HG03575 (cell line): Measurements from ENCODE around the gene CIAO3.

ENCODE experiments used
- ATAC-seq: cut with Tn5 transposase; IDR thresholded peaks from one replicate; pipeline ENCODE4 v1.9.1; 2021; ENCODE audit not compliant: unreplicated experiment, insufficient number of reproducible peaks, low FRiP score; ENCODE audit errors: extremely low read depth

CIAO3 gene

GRCh38 chr16:727291-727977 is 13.4 kb downstream of the CIAO3 start:
- no peak for ATAC-seq

- no peak for ATAC-seq
Measured at GRCh38 chr16:726438-727290, 14.1 kb downstream of the CIAO3 start, which contains the start of the genes CCDC78 and HAGHL. TSS of gene CCDC78 (minus strand) at chr16:726443. CDS start at chr16:726367, 76 bp downstream. TSS of gene HAGHL (plus strand) at chr16:727106. CDS start at chr16:727510, 404 bp downstream.

- no peak for ATAC-seq
Measured at GRCh38 chr16:726188-726437, 14.7 kb downstream of the CIAO3 start.

GRCh38 chr16:725463-726187 is 15.2 kb downstream of the CIAO3 start:
- ATAC-seq: no peak

GRCh38 chr16:725041-725376 is 15.8 kb downstream of the CIAO3 start:
- ATAC-seq: no peak

GRCh38 chr16:724188-725040 is 16.4 kb downstream of the CIAO3 start:
- ATAC-seq: no peak

GRCh38 chr16:723695-724094 is 17.1 kb downstream of the CIAO3 start:
- ATAC-seq: no peak

GRCh38 chr16:722835-723633 is 17.8 kb downstream of the CIAO3 start:
- no peak for ATAC-seq

- ATAC-seq: no peak
Measured at GRCh38 chr16:721765-722540, 18.8 kb downstream of the CIAO3 start.

GRCh38 chr16:720990-721764 is 19.6 kb downstream of the CIAO3 start, which contains the start of gene ANTKMT:
TSS of gene ANTKMT (plus strand) at chr16:721146. CDS start at chr16:721275, 129 bp downstream.
- no peak for ATAC-seq

- no peak for ATAC-seq
Measured at GRCh38 chr16:720447-720989, 20.3 kb downstream of the CIAO3 start.

- no peak for ATAC-seq
Measured at GRCh38 chr16:719815-720446, 20.9 kb downstream of the CIAO3 start.

GRCh38 chr16:718922-719321 is 21.9 kb downstream of the CIAO3 start:
- ATAC-seq: no peak

- no peak for ATAC-seq
Measured at GRCh38 chr16:718389-718788, 22.4 kb downstream of the CIAO3 start.

- ATAC-seq: no peak
Measured at GRCh38 chr16:717450-718245, 23.1 kb downstream of the CIAO3 start.
